ENCODE measurements around the gene CLASP2.

Gene CLASP2

DNA sequence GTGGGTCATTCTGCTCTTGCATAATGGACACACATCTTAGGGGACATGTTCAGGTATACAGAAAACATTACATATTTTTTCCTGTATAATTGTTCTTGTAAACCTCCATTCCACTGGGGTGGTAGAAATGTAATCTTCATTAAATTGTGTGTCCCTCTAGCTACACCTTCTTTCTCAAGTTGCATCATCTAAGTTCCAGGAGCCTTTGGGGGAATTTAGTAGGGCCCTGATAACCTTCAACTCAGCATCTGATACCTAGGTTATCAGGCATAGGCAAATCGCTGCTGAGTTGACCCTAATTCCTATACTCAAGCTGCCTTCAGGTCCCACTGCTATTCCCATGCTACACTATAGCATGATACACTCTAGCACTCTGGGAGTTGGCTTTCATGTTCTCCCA is 19.1 kb upstream of the CLASP2 start:
- ATAC-seq = no peak
- TF ChIP-seq ZNF565 (CRISPR knock-in tag; conservative IDR thresholded peaks at IDR 0.05; ENCODE audit: low read depth) (no peak), ZFP3 (CRISPR knock-in tag; IDR thresholded peaks at IDR 0.05) (no peak)
- TF ChIP-seq, protein P1, sequence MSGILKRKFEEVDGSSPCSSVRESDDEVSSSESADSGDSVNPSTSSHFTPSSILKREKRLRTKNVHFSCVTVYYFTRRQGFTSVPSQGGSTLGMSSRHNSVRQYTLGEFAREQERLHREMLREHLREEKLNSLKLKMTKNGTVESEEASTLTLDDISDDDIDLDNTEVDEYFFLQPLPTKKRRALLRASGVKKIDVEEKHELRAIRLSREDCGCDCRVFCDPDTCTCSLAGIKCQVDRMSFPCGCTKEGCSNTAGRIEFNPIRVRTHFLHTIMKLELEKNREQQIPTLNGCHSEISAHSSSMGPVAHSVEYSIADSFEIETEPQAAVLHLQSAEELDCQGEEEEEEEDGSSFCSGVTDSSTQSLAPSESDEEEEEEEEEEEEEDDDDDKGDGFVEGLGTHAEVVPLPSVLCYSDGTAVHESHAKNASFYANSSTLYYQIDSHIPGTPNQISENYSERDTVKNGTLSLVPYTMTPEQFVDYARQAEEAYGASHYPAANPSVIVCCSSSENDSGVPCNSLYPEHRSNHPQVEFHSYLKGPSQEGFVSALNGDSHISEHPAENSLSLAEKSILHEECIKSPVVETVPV (CRISPR knock-in tag; IDR thresholded peaks at IDR 0.05) = no peak
- TF ChIP-seq, protein P2, sequence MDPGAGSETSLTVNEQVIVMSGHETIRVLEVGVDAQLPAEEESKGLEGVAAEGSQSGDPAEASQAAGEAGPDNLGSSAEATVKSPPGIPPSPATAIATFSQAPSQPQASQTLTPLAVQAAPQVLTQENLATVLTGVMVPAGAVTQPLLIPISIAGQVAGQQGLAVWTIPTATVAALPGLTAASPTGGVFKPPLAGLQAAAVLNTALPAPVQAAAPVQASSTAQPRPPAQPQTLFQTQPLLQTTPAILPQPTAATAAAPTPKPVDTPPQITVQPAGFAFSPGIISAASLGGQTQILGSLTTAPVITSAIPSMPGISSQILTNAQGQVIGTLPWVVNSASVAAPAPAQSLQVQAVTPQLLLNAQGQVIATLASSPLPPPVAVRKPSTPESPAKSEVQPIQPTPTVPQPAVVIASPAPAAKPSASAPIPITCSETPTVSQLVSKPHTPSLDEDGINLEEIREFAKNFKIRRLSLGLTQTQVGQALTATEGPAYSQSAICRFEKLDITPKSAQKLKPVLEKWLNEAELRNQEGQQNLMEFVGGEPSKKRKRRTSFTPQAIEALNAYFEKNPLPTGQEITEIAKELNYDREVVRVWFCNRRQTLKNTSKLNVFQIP (CRISPR knock-in tag; IDR thresholded peaks at IDR 0.05; ENCODE audit: borderline replicate concordance, low read depth) = no peak
- TF ChIP-seq, protein P3, sequence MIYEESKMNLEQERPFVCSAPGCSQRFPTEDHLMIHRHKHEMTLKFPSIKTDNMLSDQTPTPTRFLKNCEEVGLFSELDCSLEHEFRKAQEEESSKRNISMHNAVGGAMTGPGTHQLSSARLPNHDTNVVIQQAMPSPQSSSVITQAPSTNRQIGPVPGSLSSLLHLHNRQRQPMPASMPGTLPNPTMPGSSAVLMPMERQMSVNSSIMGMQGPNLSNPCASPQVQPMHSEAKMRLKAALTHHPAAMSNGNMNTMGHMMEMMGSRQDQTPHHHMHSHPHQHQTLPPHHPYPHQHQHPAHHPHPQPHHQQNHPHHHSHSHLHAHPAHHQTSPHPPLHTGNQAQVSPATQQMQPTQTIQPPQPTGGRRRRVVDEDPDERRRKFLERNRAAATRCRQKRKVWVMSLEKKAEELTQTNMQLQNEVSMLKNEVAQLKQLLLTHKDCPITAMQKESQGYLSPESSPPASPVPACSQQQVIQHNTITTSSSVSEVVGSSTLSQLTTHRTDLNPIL (CRISPR knock-in tag; IDR thresholded peaks at IDR 0.05; ENCODE audit: low read depth) = no peak

DNA sequence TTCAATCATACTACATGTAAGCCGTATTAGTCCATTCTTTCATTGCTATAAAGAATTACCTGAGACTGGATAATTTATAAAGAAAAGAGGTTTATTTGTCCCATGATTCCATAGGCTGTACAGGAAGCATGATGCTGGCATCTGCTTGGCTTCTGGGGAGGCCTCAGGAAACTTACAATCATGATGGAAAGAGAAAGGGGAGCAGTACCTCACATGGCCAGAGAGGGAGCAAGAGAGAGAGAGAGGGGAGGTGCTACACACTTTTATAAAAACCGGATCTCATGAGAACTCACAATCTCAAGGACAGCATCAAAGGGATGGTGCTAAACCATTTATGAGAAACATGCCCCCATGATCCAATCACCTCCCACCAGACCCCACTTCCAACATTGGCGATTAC is 14.3 kb upstream of the CLASP2 start:
- no peak for ATAC-seq
- no peak for TF ChIP-seq ZFP3 (CRISPR knock-in tag; IDR thresholded peaks at IDR 0.05)

DNA sequence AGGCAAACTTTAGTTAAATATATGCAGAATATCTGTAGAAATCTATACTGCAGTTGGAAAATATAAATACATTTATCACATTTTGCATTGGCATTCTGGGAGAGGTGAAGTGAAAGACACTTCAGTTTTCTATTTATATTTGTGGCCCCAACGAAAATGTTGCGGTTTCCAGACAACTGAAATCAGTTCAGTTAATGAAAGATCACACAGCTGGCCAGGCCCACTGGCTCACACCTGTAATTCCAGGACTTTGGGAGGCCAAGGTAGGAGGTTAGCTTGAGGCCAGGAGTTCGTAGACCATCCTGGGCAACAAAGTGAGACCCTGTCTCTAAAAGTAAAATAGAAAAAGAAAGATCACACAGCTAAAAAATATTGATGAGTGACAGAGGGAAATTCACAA is 11.9 kb upstream of the CLASP2 start:
- TF ChIP-seq SNAI2 (CRISPR knock-in tag; IDR thresholded peaks at IDR 0.05) (no peak), ZFP30 (CRISPR knock-in tag; IDR thresholded peaks at IDR 0.05) (no peak), BACH2 (CRISPR knock-in tag; IDR thresholded peaks at IDR 0.05; ENCODE audit: borderline replicate concordance) (no peak), GLIS3 (CRISPR knock-in tag; IDR thresholded peaks at IDR 0.05) (no peak)
- TF ChIP-seq, protein P3 (CRISPR knock-in tag; IDR thresholded peaks at IDR 0.05; ENCODE audit: low read depth) = no peak
- TF ChIP-seq, protein P1 (CRISPR knock-in tag; IDR thresholded peaks at IDR 0.05) = no peak
- TF ChIP-seq, protein P4, sequence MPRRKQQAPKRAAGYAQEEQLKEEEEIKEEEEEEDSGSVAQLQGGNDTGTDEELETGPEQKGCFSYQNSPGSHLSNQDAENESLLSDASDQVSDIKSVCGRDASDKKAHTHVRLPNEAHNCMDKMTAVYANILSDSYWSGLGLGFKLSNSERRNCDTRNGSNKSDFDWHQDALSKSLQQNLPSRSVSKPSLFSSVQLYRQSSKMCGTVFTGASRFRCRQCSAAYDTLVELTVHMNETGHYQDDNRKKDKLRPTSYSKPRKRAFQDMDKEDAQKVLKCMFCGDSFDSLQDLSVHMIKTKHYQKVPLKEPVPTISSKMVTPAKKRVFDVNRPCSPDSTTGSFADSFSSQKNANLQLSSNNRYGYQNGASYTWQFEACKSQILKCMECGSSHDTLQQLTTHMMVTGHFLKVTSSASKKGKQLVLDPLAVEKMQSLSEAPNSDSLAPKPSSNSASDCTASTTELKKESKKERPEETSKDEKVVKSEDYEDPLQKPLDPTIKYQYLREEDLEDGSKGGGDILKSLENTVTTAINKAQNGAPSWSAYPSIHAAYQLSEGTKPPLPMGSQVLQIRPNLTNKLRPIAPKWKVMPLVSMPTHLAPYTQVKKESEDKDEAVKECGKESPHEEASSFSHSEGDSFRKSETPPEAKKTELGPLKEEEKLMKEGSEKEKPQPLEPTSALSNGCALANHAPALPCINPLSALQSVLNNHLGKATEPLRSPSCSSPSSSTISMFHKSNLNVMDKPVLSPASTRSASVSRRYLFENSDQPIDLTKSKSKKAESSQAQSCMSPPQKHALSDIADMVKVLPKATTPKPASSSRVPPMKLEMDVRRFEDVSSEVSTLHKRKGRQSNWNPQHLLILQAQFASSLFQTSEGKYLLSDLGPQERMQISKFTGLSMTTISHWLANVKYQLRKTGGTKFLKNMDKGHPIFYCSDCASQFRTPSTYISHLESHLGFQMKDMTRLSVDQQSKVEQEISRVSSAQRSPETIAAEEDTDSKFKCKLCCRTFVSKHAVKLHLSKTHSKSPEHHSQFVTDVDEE (CRISPR knock-in tag; IDR thresholded peaks at IDR 0.05) = no peak
- TF ChIP-seq, protein P2 (CRISPR knock-in tag; IDR thresholded peaks at IDR 0.05; ENCODE audit: borderline replicate concordance, low read depth) = no peak
- no peak for ATAC-seq

DNA sequence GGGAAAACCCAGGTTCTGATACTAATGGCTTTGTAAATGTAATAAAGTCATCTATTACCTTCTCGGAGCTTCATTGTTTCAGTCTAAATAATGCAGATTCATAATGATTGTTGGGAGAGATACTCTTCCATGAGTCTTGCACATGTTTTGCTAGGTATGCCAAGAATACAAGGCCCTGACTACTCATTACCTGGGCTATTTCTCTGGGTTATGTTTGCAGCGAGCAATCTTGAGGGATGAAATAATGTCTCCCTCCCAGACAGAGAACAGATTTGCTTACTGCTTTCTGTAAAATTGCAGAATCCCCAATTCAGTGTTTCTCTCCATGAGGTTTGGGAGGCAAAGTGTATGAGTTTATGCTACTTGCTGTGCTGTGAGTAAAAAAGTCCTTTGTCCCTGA is 6.2 kb upstream of the CLASP2 start:
- no peak for TF ChIP-seq ISL1 (CRISPR knock-in tag; IDR thresholded peaks at IDR 0.05)
- TF ChIP-seq, protein P1 (CRISPR knock-in tag; IDR thresholded peaks at IDR 0.05) = no peak
- TF ChIP-seq ZNF70 (CRISPR knock-in tag; IDR thresholded peaks at IDR 0.05) = no peak
- no peak for TF ChIP-seq ZFP3 (CRISPR knock-in tag; IDR thresholded peaks at IDR 0.05)
- TF ChIP-seq OSR1 (CRISPR knock-in tag; IDR thresholded peaks at IDR 0.05) = no peak
- TF ChIP-seq ZC3H10 (CRISPR knock-in tag; IDR thresholded peaks at IDR 0.05) = no peak
- no peak for TF ChIP-seq RARB (CRISPR knock-in tag; IDR thresholded peaks at IDR 0.05)
- TF ChIP-seq CSDC2 (CRISPR knock-in tag; IDR thresholded peaks at IDR 0.05) = no peak
- no peak for ATAC-seq

All from SK-N-SH treated with all-trans-retinoic acid at 6 μM for 48 hours (cell line).